ENCODE data around the gene RNPEPL1. TPM values are rescaled to one million over a fixed set of nuclear protein-coding genes. Genes with fewer than 3 reads are reported as not detected.
"Not testable (repeated sequence)": the region's sequence is repeated elsewhere in the genome, so short reads cannot be mapped to it uniquely, and the experiment has no call there.

RNPEPL1 gene
- total RNA-seq, 2 experiments from 2014 or later, result 135 to 144 TPM

DNA sequence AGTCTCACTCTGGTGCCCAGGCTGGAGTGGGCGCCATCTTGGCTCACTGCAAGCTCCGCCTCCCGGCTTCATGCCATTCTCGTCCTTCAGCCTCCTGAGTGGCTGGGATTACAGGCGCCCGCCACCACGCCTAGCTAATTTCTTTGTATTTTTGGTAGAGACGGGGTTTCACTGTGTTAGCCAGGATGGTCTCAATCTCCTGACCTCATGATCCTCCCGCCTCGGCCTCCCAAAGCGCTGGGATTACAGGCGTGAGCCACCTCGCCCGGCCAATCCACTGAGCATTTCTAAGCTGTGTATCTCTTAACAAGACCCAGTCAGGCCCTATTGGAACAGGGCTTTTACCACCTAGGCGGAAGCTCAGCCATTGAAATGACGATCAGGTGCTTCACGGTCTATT, 5.1 kb upstream of the RNPEPL1 start:
- Mint-ChIP-seq H3K27ac (peak overlapping the region; percentile 87), H3K36me3 (ENCODE audit: low read depth) (peaks cover 59% of the 10 kb centered on the region), H3K4me3 (peak overlapping the region; percentile 94), H3K4me1 (peaks cover 70% of the 10 kb centered on the region)
- H3K27me3 Mint-ChIP-seq, DNase-seq, H3K9me3 Mint-ChIP-seq: not testable (repeated sequence)
- ChIA-PET CTCF (interaction anchor here (0.6 to 4.6 kb wide), 3 partner anchors 23 to 516 kb away, joined by 3 to 49 read pairs (median 5); partner anchors contain the start of gene CAPN10), POLR2A (interaction anchor here (5.0 to 5.1 kb wide), 2 partner anchors 17 to 23 kb away, joined by 65 to 127 read pairs; partner anchors contain the start of gene CAPN10)

DNA sequence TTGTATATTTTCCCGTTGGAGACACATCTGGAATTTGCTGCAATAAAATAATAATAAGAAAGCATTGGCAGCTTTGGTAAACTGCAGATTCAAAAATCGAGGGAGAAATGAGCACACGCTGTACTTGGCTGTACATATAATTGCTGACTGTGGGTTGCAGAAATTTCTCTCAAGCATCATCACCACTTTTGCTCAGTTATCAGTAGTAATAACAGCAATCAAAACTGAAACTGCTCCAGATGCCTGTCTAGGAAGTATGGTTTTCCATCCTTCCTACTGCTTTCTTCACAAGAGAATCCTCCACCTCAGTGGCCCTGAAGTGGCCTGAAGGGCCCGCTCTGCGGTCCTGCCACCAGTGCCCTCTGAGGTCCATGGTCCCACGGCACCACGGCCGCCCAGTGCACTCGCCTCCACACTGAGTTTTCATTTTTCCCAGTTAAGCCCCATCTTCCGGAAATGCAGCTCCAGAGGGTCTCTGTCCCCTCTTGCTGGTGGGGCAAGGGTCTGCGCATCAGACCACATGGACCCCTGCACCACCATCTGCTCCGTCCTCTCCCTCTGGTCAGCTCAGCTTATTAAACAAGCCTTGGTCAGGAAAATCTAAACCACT, 4.2 kb upstream of the RNPEPL1 start:
- ChIA-PET POLR2A (interaction anchor here (0.7 to 5.1 kb wide), 3 partner anchors 16 to 49 kb away, joined by 3 to 127 read pairs (median 65); partner anchors contain the start of gene CAPN10), CTCF (interaction anchor here (0.7 to 4.6 kb wide), 5 partner anchors 7 to 58 kb away, joined by 3 to 98 read pairs (median 49); partner anchors contain the start of genes ANKMY1 and CAPN10)
- Mint-ChIP-seq H3K36me3 (ENCODE audit: low read depth) (peaks cover 52% of the 10 kb centered on the region), H3K4me3 (peak overlapping the region; percentile 94), H3K27ac (peak overlapping the region; percentile 97), H3K4me1 (peaks cover 61% of the 10 kb centered on the region), H3K27me3 (no peaks in the 10 kb centered on the region), H3K9me3 (no peaks in the 10 kb centered on the region)
- DNase-seq, result no peak

DNA sequence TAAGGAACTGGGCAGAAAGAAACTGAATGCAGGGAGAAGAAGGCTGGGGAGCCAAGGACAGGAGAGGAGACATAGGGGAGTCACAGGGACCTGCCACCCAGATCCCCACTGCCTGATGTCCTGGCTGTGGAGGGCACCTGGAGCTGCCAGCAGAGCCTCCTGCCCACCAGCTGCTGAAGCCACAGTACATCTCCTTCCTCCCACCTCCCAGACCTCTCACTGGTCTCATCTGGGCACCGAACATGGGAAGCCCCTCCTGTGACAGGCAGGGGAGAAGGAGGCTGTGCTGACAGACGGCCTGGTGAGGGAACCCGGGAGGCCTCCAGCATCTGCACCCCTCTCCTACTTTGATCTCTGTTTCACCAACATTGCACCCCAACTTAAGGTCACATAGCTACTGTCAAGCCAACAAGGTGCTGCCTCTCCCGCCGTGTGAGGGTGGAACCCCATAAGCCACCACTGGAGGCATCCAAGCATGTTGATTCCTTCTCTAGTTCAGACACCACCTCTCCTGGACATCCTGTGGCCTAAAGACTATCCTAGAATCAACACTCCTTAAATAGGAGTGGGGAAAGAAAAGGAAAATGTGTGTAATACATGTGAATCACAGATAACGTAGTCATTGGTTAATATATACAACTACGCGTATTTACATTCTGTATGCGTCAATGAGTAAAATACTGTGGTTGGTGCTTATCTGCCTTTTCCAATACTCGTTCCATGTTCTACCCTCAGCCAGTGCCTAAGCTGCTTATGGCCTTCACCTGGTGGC, 3.5 kb upstream of the RNPEPL1 start:
- peaks cover 53% of the 10 kb centered on the region for H3K36me3 Mint-ChIP-seq (ENCODE audit: low read depth)
- ChIA-PET CTCF (interaction anchor here (0.7 to 4.6 kb wide), 7 partner anchors 8 to 57 kb away, joined by 3 to 98 read pairs (median 22); partner anchors contain the start of genes ANKMY1 and CAPN10), POLR2A (interaction anchor here (0.7 to 5.1 kb wide), 13 partner anchors 7 to 1122 kb away, joined by 3 to 127 read pairs (median 6); partner anchors contain the start of genes ANKMY1, CAPN10 and DTYMK)
- DNase-seq, result peak; percentile 62
- peak overlapping the region; percentile 94 for H3K4me3 Mint-ChIP-seq
- H3K9me3 Mint-ChIP-seq, result no peaks in the 10 kb centered on the region
- peaks cover 61% of the 10 kb centered on the region for H3K4me1 Mint-ChIP-seq
- H3K27ac Mint-ChIP-seq, result peak overlapping the region; percentile 97
- H3K27me3 Mint-ChIP-seq, result no peaks in the 10 kb centered on the region

DNA sequence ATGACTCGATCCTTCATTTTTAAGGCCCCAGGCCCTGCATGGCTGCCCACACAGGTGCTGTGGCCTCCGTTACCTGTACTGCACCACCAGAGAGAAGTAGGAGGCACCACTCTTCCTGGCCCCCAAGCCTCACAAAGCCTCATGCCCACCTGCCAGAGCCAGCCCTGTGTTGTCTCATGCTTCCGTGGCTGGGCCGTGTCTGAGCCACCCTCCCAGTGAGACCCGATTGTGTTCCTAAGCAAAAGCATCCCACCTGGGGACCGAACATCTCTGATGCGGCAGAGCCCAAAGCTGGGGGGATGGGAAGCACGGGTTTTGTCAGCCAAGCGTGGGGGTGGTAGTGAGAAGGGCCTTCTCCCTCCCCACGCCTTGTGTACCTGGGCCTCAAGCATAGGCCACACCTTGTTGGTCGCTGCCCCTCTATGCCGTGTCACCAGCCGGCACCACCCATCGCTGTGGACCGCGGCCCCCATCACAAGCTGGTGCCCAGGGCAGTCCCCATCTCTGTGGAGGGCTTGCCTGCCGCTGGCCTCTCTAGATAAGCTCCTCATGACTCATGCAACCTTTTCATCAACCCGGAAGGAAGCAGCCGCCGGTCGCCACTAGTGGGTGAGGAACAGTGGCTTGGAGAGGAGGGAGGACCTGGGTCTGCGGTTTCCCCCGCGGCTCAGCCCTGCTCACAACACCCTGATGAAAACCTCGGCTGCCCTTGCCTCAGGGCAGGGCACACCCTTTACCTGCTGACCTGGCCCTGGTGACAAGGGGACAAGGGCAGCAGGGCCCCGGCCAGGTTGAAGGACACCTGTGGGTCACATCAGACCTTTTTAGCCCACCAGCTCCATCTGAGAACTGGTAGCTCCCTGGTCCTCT, 2.7 kb upstream of the RNPEPL1 start:
- ChIA-PET CTCF (interaction anchor here (0.8 to 4.6 kb wide), 16 partner anchors 9 to 751 kb away, joined by 3 to 98 read pairs (median 8); partner anchors contain the start of genes ANKMY1, CAPN10 and GPR35), POLR2A (interaction anchor here (0.9 to 5.1 kb wide), 19 partner anchors 8 to 1121 kb away, joined by 3 to 127 read pairs (median 6); partner anchors contain the start of genes ANKMY1, CAPN10, DTYMK and GPR35)
- peaks cover 57% of the 10 kb centered on the region for H3K36me3 Mint-ChIP-seq (ENCODE audit: low read depth)

DNA sequence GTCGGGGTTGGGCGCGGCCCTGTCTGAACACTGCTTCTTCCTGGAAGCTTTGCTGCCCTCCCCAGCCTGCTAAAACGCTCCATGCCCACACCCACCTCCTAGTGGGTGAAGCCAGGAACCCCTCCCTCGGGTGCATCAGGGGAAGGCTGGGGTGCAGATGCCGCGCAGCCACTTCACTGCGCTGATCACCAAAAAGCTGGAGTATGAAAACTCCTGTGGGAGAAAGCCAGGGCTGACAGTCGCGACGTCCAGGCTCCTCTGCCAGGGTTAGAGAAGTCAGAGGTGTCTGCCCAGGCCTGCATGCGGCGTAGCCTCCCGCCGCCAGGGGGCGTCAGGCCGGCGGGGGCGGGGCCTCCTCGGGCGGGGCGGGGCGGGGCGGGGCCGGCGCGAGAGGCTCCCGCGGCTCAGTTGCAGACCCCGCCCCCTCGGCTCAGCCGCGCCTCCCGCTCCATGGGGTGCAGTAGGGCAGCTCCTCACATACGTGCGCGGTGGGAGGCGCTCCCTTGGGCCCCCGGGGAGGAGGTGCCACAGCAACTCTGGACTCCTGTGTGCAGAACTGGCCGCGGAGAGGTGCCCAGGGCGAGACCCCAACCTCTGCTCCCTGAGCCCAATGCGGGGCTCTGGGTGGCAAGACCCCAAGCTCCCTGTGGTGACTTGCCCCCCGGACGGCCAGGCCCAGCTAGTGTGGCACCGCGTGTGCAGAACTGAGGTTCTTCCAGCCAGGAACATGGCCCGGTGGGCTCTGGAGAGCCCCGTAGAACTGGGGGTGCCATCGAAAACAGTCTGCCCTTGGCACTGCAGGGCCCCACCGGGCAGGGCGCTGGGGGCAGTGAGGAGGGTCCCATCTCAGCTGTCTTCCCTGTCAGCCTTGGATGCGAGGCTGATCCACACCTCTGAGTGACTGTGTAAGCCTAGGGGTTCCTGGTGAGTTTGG, 1.8 kb upstream of the RNPEPL1 start:
- ChIA-PET CTCF (interaction anchor here (0.8 to 4.6 kb wide), 16 partner anchors 10 to 750 kb away, joined by 3 to 98 read pairs (median 8); partner anchors contain the start of genes ANKMY1, CAPN10 and GPR35), POLR2A (interaction anchor here (1.0 to 5.1 kb wide), 16 partner anchors 9 to 536 kb away, joined by 3 to 127 read pairs (median 8); partner anchors contain the start of genes ANKMY1, CAPN10, GPR35 and MTERF4)
- Mint-ChIP-seq H3K36me3 (ENCODE audit: low read depth) (peaks cover 57% of the 10 kb centered on the region), H3K4me1 (peaks cover 71% of the 10 kb centered on the region), H3K9me3 (no peaks in the 10 kb centered on the region), H3K4me3 (peak overlapping the region; percentile 94), H3K27ac (peak overlapping the region; percentile 97), H3K27me3 (no peaks in the 10 kb centered on the region)
- DNase-seq, result peak; percentile 97

More for the DNA sequence above, 2.7 kb upstream of the RNPEPL1 start:
- DNase-seq, result peak; percentile 96
- H3K9me3 Mint-ChIP-seq, result no peaks in the 10 kb centered on the region
- H3K4me3 Mint-ChIP-seq, result peak overlapping the region; percentile 94
- H3K27ac Mint-ChIP-seq, result peak overlapping the region; percentile 97
- peaks cover 66% of the 10 kb centered on the region for H3K4me1 Mint-ChIP-seq
- no peaks in the 10 kb centered on the region for H3K27me3 Mint-ChIP-seq

DNA sequence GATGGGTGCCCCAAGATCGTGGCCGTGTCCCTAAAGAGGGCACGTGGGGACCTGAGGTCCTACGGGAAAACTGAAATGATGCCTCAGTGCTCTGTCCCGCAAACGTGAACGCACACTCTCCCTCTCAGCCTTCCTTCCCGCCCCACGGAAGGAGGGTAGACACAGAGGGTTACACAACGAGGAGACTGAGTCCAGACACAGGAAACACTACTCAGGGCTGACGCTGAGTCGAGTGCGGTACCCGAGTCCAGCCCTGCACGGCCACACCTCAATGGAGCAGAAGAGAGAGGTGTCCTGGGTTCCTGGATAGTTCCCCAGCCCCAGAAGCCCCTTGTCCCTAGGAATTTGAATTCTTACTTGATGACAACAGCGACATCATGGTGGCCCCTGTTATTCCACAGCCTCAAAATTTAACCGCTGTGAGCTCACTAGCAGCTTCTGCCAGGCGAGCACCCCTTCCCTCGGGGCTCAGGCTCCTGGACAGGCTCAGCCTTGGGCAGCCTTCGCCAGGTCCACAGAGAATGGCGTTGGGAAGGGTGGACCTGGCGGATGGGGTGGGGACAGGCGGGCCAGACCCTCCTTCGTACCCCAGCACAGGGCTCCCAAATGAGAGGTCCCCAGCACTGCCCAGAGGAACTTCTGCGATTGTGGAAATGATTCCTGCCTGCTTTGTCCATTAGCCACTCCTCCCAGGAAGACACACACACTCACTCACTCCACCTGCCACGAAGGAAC, 980 bp upstream of the RNPEPL1 start:
- ChIA-PET POLR2A (interaction anchor here (1.8 to 5.1 kb wide), 9 partner anchors 10 to 535 kb away, joined by 6 to 127 read pairs (median 19); partner anchors contain the start of genes ANKMY1, CAPN10, GPR35 and MTERF4), CTCF (interaction anchor here (1.4 to 4.6 kb wide), 8 partner anchors 10 to 60 kb away, joined by 4 to 98 read pairs (median 16); partner anchors contain the start of genes ANKMY1, CAPN10 and GPR35)
- DNase-seq, result peak; percentile 59
- Mint-ChIP-seq H3K27ac (peak overlapping the region; percentile 97), H3K9me3 (no peaks in the 10 kb centered on the region), H3K36me3 (ENCODE audit: low read depth) (peaks cover 52% of the 10 kb centered on the region), H3K4me1 (peaks cover 71% of the 10 kb centered on the region), H3K27me3 (no peaks in the 10 kb centered on the region), H3K4me3 (peak overlapping the region; percentile 94)

DNA sequence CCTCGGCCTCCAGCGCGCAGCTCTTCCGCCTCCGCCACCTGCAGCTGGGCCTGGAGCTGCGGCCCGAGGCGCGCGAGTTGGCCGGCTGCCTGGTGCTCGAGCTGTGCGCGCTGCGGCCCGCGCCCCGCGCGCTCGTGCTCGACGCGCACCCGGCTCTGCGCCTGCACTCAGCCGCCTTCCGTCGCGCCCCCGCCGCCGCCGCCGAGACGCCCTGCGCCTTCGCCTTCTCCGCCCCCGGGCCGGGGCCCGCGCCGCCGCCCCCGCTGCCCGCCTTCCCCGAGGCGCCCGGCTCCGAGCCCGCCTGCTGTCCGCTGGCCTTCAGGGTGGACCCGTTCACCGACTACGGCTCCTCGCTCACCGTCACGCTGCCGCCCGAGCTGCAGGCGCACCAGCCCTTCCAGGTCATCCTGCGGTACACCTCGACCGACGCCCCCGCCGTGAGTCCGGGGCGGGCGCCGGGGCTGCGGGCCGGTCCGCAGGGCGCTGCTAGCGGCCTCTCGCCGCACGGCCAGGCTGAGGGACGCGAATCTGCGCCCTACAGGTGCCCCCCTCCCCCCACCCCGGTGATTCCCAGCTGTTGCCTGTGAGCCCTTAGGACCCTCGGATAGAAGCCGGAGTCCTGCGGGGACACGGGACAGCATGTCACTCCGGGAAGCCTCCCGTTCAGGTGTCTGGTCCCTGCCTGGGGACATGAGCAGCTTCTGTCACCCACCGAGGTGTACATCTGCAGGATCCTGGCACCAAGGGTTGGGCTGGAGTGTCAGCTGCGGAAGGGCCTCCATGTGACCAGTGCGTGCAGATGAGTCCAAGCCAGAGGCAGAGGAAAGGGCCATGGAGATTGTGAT, 616 bp downstream of the RNPEPL1 start:
- CTCF ChIA-PET, result interaction anchor here (1.1 to 2.1 kb wide), 3 partner anchors 11 to 55 kb away, joined by 7 to 17 read pairs (median 9); partner anchors contain the start of gene CAPN10
- Mint-ChIP-seq H3K27me3 (no peaks in the 10 kb centered on the region), H3K4me3 (peak overlapping the region; percentile 90), H3K4me1 (peaks cover 55% of the 10 kb centered on the region), H3K27ac (peak overlapping the region; percentile 79), H3K9me3 (no peaks in the 10 kb centered on the region), H3K36me3 (ENCODE audit: low read depth) (peaks cover 36% of the 10 kb centered on the region)
- DNase-seq, result peak; percentile 56
- POLR2A ChIA-PET, result interaction anchor here (0.6 to 2.1 kb wide), 6 partner anchors 8 to 19 kb away, joined by 3 to 19 read pairs (median 11); partner anchors contain the start of genes CAPN10 and DUSP28

DNA sequence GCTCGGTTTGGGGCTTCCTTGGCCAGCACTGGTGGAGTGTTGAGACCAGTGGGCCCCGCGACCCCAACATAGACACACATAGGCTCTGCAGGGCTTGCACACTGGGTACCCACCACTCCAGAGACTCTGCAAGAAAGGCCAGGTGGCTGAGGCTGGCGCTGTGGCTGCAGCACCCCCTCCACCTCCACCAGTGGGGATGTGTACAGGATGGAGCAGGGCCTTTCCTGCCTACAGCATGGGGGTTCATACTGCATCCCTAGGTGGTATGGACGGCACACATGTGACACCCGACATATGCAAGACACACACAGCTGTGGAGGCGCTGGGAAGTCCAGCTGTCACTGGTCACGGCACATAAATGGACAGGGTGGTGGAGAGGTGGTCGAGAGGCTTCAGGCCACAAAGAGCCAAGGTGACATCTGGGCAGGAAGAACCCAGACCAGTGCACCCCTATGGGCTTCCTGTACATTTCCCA, 1.3 kb downstream of the RNPEPL1 start:
- POLR2A ChIA-PET, result interaction anchor here (0.6 to 2.1 kb wide), 6 partner anchors 8 to 18 kb away, joined by 3 to 19 read pairs (median 11); partner anchors contain the start of genes CAPN10 and DUSP28
- H3K36me3 Mint-ChIP-seq (ENCODE audit: low read depth), result peaks cover 33% of the 10 kb centered on the region
- CTCF ChIA-PET, result interaction anchor here (1.7 to 2.1 kb wide), 2 partner anchors 10 to 55 kb away, joined by 9 to 17 read pairs; no protein-coding TSS in a partner anchor
- no peak for DNase-seq
- H3K9me3 Mint-ChIP-seq, result no peaks in the 10 kb centered on the region
- no peaks in the 10 kb centered on the region for H3K27me3 Mint-ChIP-seq
- H3K4me3 Mint-ChIP-seq, result peak overlapping the region; percentile 90
- H3K27ac Mint-ChIP-seq, result peak overlapping the region; percentile 79
- peaks cover 48% of the 10 kb centered on the region for H3K4me1 Mint-ChIP-seq

DNA sequence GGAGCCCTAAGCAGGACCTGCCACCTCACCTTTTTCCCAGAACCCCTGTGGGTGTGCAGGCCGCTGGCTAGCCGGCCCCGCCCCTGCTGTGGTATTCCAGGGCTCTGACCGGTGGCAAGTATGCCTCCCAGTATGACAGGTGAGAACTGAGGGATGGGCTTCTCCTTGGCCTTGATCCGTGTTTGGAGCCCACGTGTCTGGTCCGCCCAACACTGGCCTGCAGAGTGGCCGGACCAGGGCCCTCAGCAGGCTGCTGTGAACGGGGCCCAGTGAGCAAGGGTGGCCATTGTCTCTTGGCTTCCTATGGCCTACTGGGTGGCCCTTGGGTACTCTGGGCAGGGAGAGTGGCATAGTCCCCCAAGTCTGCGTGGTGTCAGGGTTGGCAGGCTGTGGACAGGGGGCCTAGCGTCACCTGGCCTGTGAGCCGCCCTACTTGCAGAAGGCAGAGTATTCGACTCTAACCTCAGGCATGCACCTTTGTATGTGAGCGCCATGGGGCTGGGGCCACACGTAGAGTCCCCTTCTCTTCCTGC, 1.8 kb downstream of the RNPEPL1 start:
- H3K9me3 Mint-ChIP-seq, result no peaks in the 10 kb centered on the region
- POLR2A ChIA-PET, result interaction anchor here (1.2 to 2.1 kb wide), 3 partner anchors 8 to 16 kb away, joined by 3 to 19 read pairs (median 8); partner anchors contain the start of gene CAPN10
- peaks cover 43% of the 10 kb centered on the region for H3K4me1 Mint-ChIP-seq
- H3K36me3 Mint-ChIP-seq (ENCODE audit: low read depth), result peaks cover 31% of the 10 kb centered on the region
- peak overlapping the region; percentile 90 for H3K4me3 Mint-ChIP-seq
- H3K27me3 Mint-ChIP-seq, result no peaks in the 10 kb centered on the region
- CTCF ChIA-PET, result interaction anchor here (2.1 kb wide), 1 partner anchor 10 kb away, joined by 17 read pairs; no protein-coding TSS in a partner anchor
- peak overlapping the region; percentile 79 for H3K27ac Mint-ChIP-seq
- no peak for DNase-seq
